HEK293 (cell line): Measurements from ENCODE around the gene MOGAT2.
"Not testable (repeated sequence)": the region's sequence is repeated elsewhere in the genome, so short reads cannot be mapped to it uniquely, and the experiment has no call there.

ENCODE experiments used
- CTCF ChIA-PET: fragments of 350-600 bp; formaldehyde crosslinking; extraction: SDS; loops from one replicate; lab custom pipeline; 2021; ENCODE audit warnings: antibody characterized with exemption; lab: Yijun Ruan, JAX
- POLR2A ChIA-PET: fragments of 300-600 bp; formaldehyde crosslinking; extraction: SDS; loops from one replicate; lab custom pipeline; 2020; ENCODE audit warnings: antibody characterized with exemption, inconsistent platforms; lab: Yijun Ruan, JAX
- H3K27ac ChIP-seq: fragments of 200-500 bp; sonication (Bioruptor generic); 2 replicates; pipeline ENCODE4 v1.5.1; 2014; ENCODE audit warnings: low read depth, low read length, control low read depth, inconsistent platforms; ENCODE audit errors: extremely low read depth
- H3K36me3 ChIP-seq, 2 experiments: fragments of 200-500 bp in 1 of 2; sonication (Bioruptor generic) in 1 of 2; 1 replicate in 1 of 2; 2 replicates in 1 of 2; pipeline ENCODE4 v1.5.1; 2014 to 2017; ENCODE audit warnings: inconsistent platforms in 2 of 2, low read length in 2 of 2; ENCODE audit not compliant: control insufficient read depth in 2 of 2, insufficient read depth in 1 of 2
- H3K4me1 ChIP-seq: fragments of 200-500 bp; sonication (Bioruptor generic); 2 replicates; pipeline ENCODE4 v1.5.1; 2014; ENCODE audit warnings: mild to moderate bottlenecking, low read length, inconsistent platforms; ENCODE audit not compliant: control insufficient read depth, insufficient read depth
- H3K4me3 ChIP-seq: 2 replicates; pipeline ENCODE4 v1.5.1; 2011; ENCODE audit warnings: low read depth, mild to moderate bottlenecking, control low read depth, low read length, moderate library complexity
- H3K9me3 ChIP-seq: fragments of 200-500 bp; sonication (Bioruptor generic); 2 replicates; pipeline ENCODE4 v1.5.1; 2014; ENCODE audit warnings: low read depth, low read length, inconsistent platforms; ENCODE audit not compliant: control insufficient read depth, insufficient read depth
- GLIS2 ChIP-seq: fragments of 450-650 bp; formaldehyde crosslinking; IDR thresholded peaks from 2 replicates; pipeline ENCODE4 v1.5.1; 2016; ENCODE audit warnings: missing biosample characterization, missing genetic modification characterization
- HOXA7 ChIP-seq: sonication (generic); formaldehyde crosslinking; IDR thresholded peaks from 2 replicates; pipeline ENCODE4 v1.8.1; 2022; ENCODE audit warnings: missing genetic modification reagents, borderline replicate concordance
- HOXD13 ChIP-seq: sonication (generic); formaldehyde crosslinking; IDR thresholded peaks from 2 replicates; pipeline ENCODE4 v1.8.0; 2022; ENCODE audit warnings: missing genetic modification reagents, borderline replicate concordance
- MZF1 ChIP-seq: fragments of 450-650 bp; formaldehyde crosslinking; IDR thresholded peaks from 2 replicates; pipeline ENCODE4 v1.5.1; 2017; ENCODE audit warnings: missing biosample characterization, missing genetic modification characterization, borderline replicate concordance
- PBX3 ChIP-seq: sonication (generic); formaldehyde crosslinking; IDR thresholded peaks from 2 replicates; pipeline ENCODE4 v1.8.1; 2022; ENCODE audit warnings: mild to moderate bottlenecking, moderate library complexity, missing genetic modification reagents
- PRDM10 ChIP-seq: fragments of 450-650 bp; formaldehyde crosslinking; IDR thresholded peaks from 2 replicates; pipeline ENCODE4 v1.5.1; 2016; ENCODE audit warnings: missing biosample characterization, missing genetic modification characterization
- ZBTB8A ChIP-seq: fragments of 450-650 bp; formaldehyde crosslinking; IDR thresholded peaks from 2 replicates; pipeline ENCODE4 v1.5.1; 2016; ENCODE audit warnings: missing biosample characterization, missing genetic modification characterization
- ZFP69B ChIP-seq: fragments of 450-650 bp; formaldehyde crosslinking; IDR thresholded peaks from 2 replicates; pipeline ENCODE4 v1.5.1; 2016; ENCODE audit warnings: missing biosample characterization, missing genetic modification characterization
- ZNF112 ChIP-seq: fragments of 450-650 bp; formaldehyde crosslinking; IDR thresholded peaks from 2 replicates; pipeline ENCODE4 v1.5.0; 2017; ENCODE audit warnings: missing biosample characterization, missing genetic modification characterization
- ZNF148 ChIP-seq: fragments of 450-650 bp; formaldehyde crosslinking; IDR thresholded peaks from 2 replicates; pipeline ENCODE4 v1.5.0; 2017; ENCODE audit warnings: missing biosample characterization, missing genetic modification characterization, borderline replicate concordance
- ZNF157 ChIP-seq: fragments of 450-650 bp; formaldehyde crosslinking; IDR thresholded peaks from 2 replicates; pipeline ENCODE4 v1.5.1; 2016; ENCODE audit warnings: missing biosample characterization, missing genetic modification characterization
- ZNF37A ChIP-seq: fragments of 450-650 bp; IDR thresholded peaks from 2 replicates; pipeline ENCODE4 v1.5.1; 2018; ENCODE audit warnings: missing biosample characterization, missing genetic modification characterization
- ZNF549 ChIP-seq: fragments of 450-650 bp; IDR thresholded peaks from 2 replicates; pipeline ENCODE4 v1.5.1; 2018; ENCODE audit warnings: missing biosample characterization, missing genetic modification characterization, mild to moderate bottlenecking, inconsistent platforms, moderate library complexity
- ZNF629 ChIP-seq: fragments of 450-650 bp; formaldehyde crosslinking; IDR thresholded peaks from 2 replicates; pipeline ENCODE4 v1.5.1; 2017; ENCODE audit warnings: missing biosample characterization, missing genetic modification characterization
- ZNF654 ChIP-seq: fragments of 450-650 bp; formaldehyde crosslinking; IDR thresholded peaks from 2 replicates; pipeline ENCODE4 v1.5.1; 2016; ENCODE audit warnings: low read depth, missing biosample characterization, missing genetic modification characterization
- ZNF791 ChIP-seq: fragments of 450-650 bp; formaldehyde crosslinking; IDR thresholded peaks from 2 replicates; pipeline ENCODE4 v1.5.1; 2016; ENCODE audit warnings: missing biosample characterization, missing genetic modification characterization
- TF ChIP-seq, protein P1 (sequence below): fragments of 450-650 bp; formaldehyde crosslinking; IDR thresholded peaks from 2 replicates; pipeline ENCODE4 v1.5.1; 2017; ENCODE audit warnings: missing biosample characterization, missing genetic modification characterization

Gene MOGAT2

GRCh38 chr11:75678620-75679259 lies 38.9 kb upstream of the MOGAT2 start:
- H3K4me3 ChIP-seq = no peak overlapping the region
- no peaks in the 10 kb centered on the region for H3K36me3 ChIP-seq
- ChIA-PET POLR2A (no interaction called here), CTCF (interaction anchor here (1.0 kb wide), 1 partner anchor 28 kb away, joined by 3 read pairs; no protein-coding TSS in a partner anchor)
- no peaks in the 10 kb centered on the region for H3K4me1 ChIP-seq
- no peak overlapping the region for H3K27ac ChIP-seq
- TF ChIP-seq HOXD13 (CRISPR knock-in tag) = no peak
- TF ChIP-seq ZNF654 = no peak
- TF ChIP-seq, protein P1, sequence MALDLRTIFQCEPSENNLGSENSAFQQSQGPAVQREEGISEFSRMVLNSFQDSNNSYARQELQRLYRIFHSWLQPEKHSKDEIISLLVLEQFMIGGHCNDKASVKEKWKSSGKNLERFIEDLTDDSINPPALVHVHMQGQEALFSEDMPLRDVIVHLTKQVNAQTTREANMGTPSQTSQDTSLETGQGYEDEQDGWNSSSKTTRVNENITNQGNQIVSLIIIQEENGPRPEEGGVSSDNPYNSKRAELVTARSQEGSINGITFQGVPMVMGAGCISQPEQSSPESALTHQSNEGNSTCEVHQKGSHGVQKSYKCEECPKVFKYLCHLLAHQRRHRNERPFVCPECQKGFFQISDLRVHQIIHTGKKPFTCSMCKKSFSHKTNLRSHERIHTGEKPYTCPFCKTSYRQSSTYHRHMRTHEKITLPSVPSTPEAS (tag by site-specific recombination) = no peak
- no peak for TF ChIP-seq ZNF157 (tag by site-specific recombination)
- no peaks in the 10 kb centered on the region for H3K9me3 ChIP-seq

- TF ChIP-seq ZFP69B (tag by site-specific recombination) (no peak), ZNF112 (no peak), PBX3 (CRISPR knock-in tag) (no peak), HOXA7 (no peak), ZNF549 (no peak), ZNF629 (tag by site-specific recombination) (no peak), ZNF37A (tag by site-specific recombination) (no peak)
- TF ChIP-seq, all 188 proteins: peak for 0
- POLR2A ChIA-PET = no interaction called here
- Histone ChIP-seq H3K4me3 (no peak overlapping the region), H3K27ac (no peak overlapping the region), H3K4me1 (no peaks in the 10 kb centered on the region), H3K9me3 (no peaks in the 10 kb centered on the region), H3K36me3 (no peaks in the 10 kb centered on the region)
- CTCF ChIA-PET = interaction anchor here (0.7 to 1.0 kb wide), 3 partner anchors 16 to 399 kb away, joined by 3 to 4 read pairs (median 3); no protein-coding TSS in a partner anchor
Measured at GRCh38 chr11:75679566-75679965, 38.1 kb upstream of the MOGAT2 start.

DNA sequence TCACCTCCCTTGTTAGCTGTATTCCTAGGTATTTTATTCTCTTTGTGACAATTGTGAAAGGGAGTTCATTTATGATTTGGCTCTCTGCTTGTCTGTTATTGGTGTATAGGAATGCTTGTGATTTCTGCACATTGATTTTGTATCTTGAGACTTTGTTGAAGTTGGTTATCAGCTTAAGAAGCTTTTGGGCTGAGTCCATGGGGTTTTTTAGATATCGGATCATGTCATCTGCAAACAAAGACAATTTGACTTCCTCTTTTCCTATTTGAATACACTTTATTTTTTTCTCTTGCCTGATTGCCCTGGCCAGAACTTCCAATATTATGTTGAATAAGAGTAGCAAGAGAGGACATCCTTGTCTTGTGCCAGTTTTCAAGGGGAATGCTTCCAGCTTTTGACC lies 33.8 kb upstream of the MOGAT2 start:
- POLR2A ChIA-PET, H3K9me3 ChIP-seq, H3K4me1 ChIP-seq, H3K36me3 ChIP-seq, H3K27ac ChIP-seq, H3K4me3 ChIP-seq: not testable (repeated sequence)
- CTCF ChIA-PET = interaction anchor here (0.6 to 1.1 kb wide), 2 partner anchors 48 to 293 kb away, joined by 3 to 5 read pairs; no protein-coding TSS in a partner anchor

GRCh38 chr11:75689863-75690609 lies 27.6 kb upstream of the MOGAT2 start:
- Histone ChIP-seq H3K27ac (no peak overlapping the region), H3K9me3 (no peaks in the 10 kb centered on the region), H3K4me3 (no peak overlapping the region), H3K36me3 (no peaks in the 10 kb centered on the region), H3K4me1 (no peaks in the 10 kb centered on the region)
- CTCF ChIA-PET = interaction anchor here (1.6 kb wide), 1 partner anchor 16 kb away, joined by 6 read pairs; no protein-coding TSS in a partner anchor
- POLR2A ChIA-PET = no interaction called here
- no peak for TF ChIP-seq ZBTB8A (tag by site-specific recombination)
- no peak for TF ChIP-seq ZNF148 (tag by site-specific recombination)
- no peak for TF ChIP-seq GLIS2
- peak; percentile 74 for TF ChIP-seq PRDM10 (tag by site-specific recombination)
- no peak for TF ChIP-seq ZNF791 (tag by site-specific recombination)
- TF ChIP-seq MZF1 (tag by site-specific recombination) = no peak
